ENCODE data around the gene STXBP1. TPM values are rescaled to one million over a fixed set of nuclear protein-coding genes. Genes with fewer than 3 reads are reported as not detected.

The STXBP1 gene
- total and polyA plus RNA-seq, 2 of the 8 experiments (the other 6 are each of a cell fraction or from before 2014, with no cell fraction given): 11.5 to 60.9 TPM

- no peaks in the 10 kb centered on the region for H3K4me1 ChIP-seq (replicated peaks in 1 of 4; ENCODE audit: control insufficient read depth in 3 of 4, insufficient read depth in 4 of 4, low read length in 3 of 4)
- peak overlapping the region; percentile 65 for H4K5ac ChIP-seq (ENCODE audit: insufficient read length, low read depth, low read length)
- no peaks in the 10 kb centered on the region; a peak in 1 of 8 replicates for H3K36me3 ChIP-seq (ENCODE audit: control insufficient read depth in 2 of 4, insufficient read depth in 4 of 4, low read length in 3 of 4)
- peak overlapping the region; percentile 70; the same call in 1 of the 2 replicates for H2AFZ ChIP-seq (ENCODE audit: low read length)
- H2BK20ac ChIP-seq (ENCODE audit: low read length): no peak overlapping the region
- H3K27ac ChIP-seq (ENCODE audit: low read depth, low read length): no peak overlapping the region
- H2BK5ac ChIP-seq (ENCODE audit: low read depth, low read length): no peak overlapping the region
- peak overlapping the region in 2 of 4 experiments; percentile 22 to 42; a peak in 3 of 7 replicates for H3K9ac ChIP-seq (replicated peaks in 1 of 4; ENCODE audit: extremely low read depth in 1 of 4, low read depth in 3 of 4, low read length in 3 of 4)
- DNase-seq (ENCODE audit: low read depth in 1 of 2, low spot score in 2 of 2) (peak; percentile 85 to 94), FAIRE-seq (peak; percentile 57)
- no peaks in the 10 kb centered on the region for H3K79me1 ChIP-seq (ENCODE audit: low read depth, low read length)
- H3K27me3 ChIP-seq (replicated peaks in 1 of 4; ENCODE audit: control insufficient read depth in 3 of 4, extremely low read depth in 1 of 4, insufficient read depth in 3 of 4, low read length in 3 of 4): no peaks in the 10 kb centered on the region; a peak in 2 of 7 replicates
- H3K14ac ChIP-seq (ENCODE audit: insufficient read length): no peak overlapping the region
- no peak overlapping the region for H3K56ac ChIP-seq (replicated peaks; ENCODE audit: insufficient read length, low read depth, low read length)
- H4K91ac ChIP-seq (replicated peaks; ENCODE audit: insufficient read length, low read length): no peak overlapping the region
- no peak overlapping the region for H3K18ac ChIP-seq (ENCODE audit: extremely low read depth, low read length)
- H2BK12ac ChIP-seq (ENCODE audit: low read depth, low read length): no peak overlapping the region
- POLR2A ChIA-PET (ENCODE audit: partially characterized antibody): interaction anchor here (0.9 to 2.0 kb wide), 5 partner anchors 9 to 120 kb away, joined by 3 to 9 read pairs (median 3); partner anchors contain the start of genes PTRH1 and TTC16
- H3K23me2 ChIP-seq (ENCODE audit: low read depth, low read length): 0 out of 2 replicates have a peak, but pooled peaks cover 1% of the 10 kb centered on the region
- H4K20me1 ChIP-seq (replicated peaks in 1 of 2; ENCODE audit: control insufficient read depth in 1 of 2, insufficient read depth in 2 of 2, low read length in 2 of 2): no peaks in the 10 kb centered on the region
- no peaks in the 10 kb centered on the region for H3K9me3 ChIP-seq (ENCODE audit: insufficient read depth in 2 of 2, low read depth in 1 of 2, low read length in 1 of 2)
- H3K4me3 ChIP-seq (ENCODE audit: extremely low read depth in 1 of 4, insufficient read depth in 2 of 4, low read depth in 3 of 4, low read length in 4 of 4): peak overlapping the region; percentile 26 to 59 (median 44)
- peak overlapping the region; percentile 55 to 62 for H3K4me2 ChIP-seq (ENCODE audit: insufficient read depth in 1 of 2, low read depth in 2 of 2, low read length in 2 of 2)
- WGBS, 2 experiments (ENCODE audit: extremely low coverage in 1 of 2, insufficient coverage in 1 of 2, insufficient read length in 1 of 2, insufficient replicate concordance in 2 of 2, low coverage in 1 of 2, low lambda C conversion rate in 2 of 2, missing lambda C conversion rate in 1 of 2): 18% methylated on average over 41 of the region's 41 CpGs; no CpG with 5 or more reads in 1 of the 2 experiments
- no peak overlapping the region for H3K4ac ChIP-seq (replicated peaks; ENCODE audit: insufficient read length, low read depth, low read length)
- no peak overlapping the region for H2BK15ac ChIP-seq (ENCODE audit: low read length)
- no peak overlapping the region for H2AK5ac ChIP-seq (ENCODE audit: low read depth, low read length)
- peak overlapping the region; percentile 81; the same call in 1 of the 2 replicates for H4K8ac ChIP-seq (ENCODE audit: extremely low read depth, insufficient read depth, low read length)
- CTCF ChIA-PET (ENCODE audit: partially characterized antibody): interaction anchor here (1.0 kb wide), 1 partner anchor 199 kb away, joined by 3 read pairs; no protein-coding TSS in a partner anchor
- no peak overlapping the region for H2BK120ac ChIP-seq (replicated peaks; ENCODE audit: low read depth, low read length)
- no peak overlapping the region for H3K23ac ChIP-seq (ENCODE audit: insufficient read length)
- no peaks in the 10 kb centered on the region for H3K79me2 ChIP-seq (ENCODE audit: control insufficient read depth in 1 of 2, insufficient read depth in 2 of 2, low read length in 2 of 2)
- TF ChIP-seq HDAC2 (IDR thresholded peaks at IDR 0.05; ENCODE audit: borderline replicate concordance in 1 of 2, low read depth in 2 of 2, low read length in 2 of 2) (peak; percentile 47 to 84; a peak in 1 of 4 replicates), CBX5 (IDR thresholded peaks at IDR 0.05; ENCODE audit: low read depth, low read length) (no peak), JUND (IDR thresholded peaks at IDR 0.05; ENCODE audit: low read length) (no peak), TAF7 (optimal IDR thresholded peaks at IDR 0.05; ENCODE audit: borderline replicate concordance, low read depth, low read length) (no peak), POLR2AphosphoS5 (IDR thresholded peaks at IDR 0.05; ENCODE audit: low read depth, low read length) (peak; percentile 73), POLR2A (IDR thresholded peaks at IDR 0.05; ENCODE audit: control extremely low read depth in 1 of 2, low read depth in 2 of 2, low read length in 2 of 2) (peak in 1 of 2 experiments; percentile 68; a peak in 2 of 3 replicates), PHF8 (conservative IDR thresholded peaks at IDR 0.05; ENCODE audit: low read depth, low read length) (peak; percentile 65), BCL11A (IDR thresholded peaks at IDR 0.05; ENCODE audit: low read depth in 2 of 2, low read length in 2 of 2) (no peak), NRF1 (IDR thresholded peaks at IDR 0.05; ENCODE audit: low read depth, low read length) (no peak), TBP (IDR thresholded peaks at IDR 0.05; ENCODE audit: low read depth, low read length) (peak; percentile 55; the same call in 1 of the 2 replicates), TAF1 (IDR thresholded peaks at IDR 0.05; ENCODE audit: low read depth, low read length) (0 out of 2 replicates have a peak, but pooled peaks have one; percentile 42), GABPA (IDR thresholded peaks at IDR 0.05; ENCODE audit: borderline replicate concordance, insufficient read depth, low read length) (no peak)
Measured at GRCh38 chr9:127698985-127699670, 87.1 kb downstream of the STXBP1 start.
